ENCODE results near the gene KICS2. TPM values are rescaled to one million over a fixed set of nuclear protein-coding genes. Genes with fewer than 3 reads are reported as not detected.
"Not testable (repeated sequence)": the region's sequence is repeated elsewhere in the genome, so short reads cannot be mapped to it uniquely, and the experiment has no call there.

The KICS2 gene
- total RNA-seq, 1 donor from 2014 or later = 6.0 TPM

- no peak for DNase-seq
These were observed 9.9 kb downstream of the KICS2 start for GRCh38 chr12:64212119-64212746.

GRCh38 chr12:64207453-64207852 is 14.6 kb downstream of the KICS2 start:
- no peak for DNase-seq

DNA sequence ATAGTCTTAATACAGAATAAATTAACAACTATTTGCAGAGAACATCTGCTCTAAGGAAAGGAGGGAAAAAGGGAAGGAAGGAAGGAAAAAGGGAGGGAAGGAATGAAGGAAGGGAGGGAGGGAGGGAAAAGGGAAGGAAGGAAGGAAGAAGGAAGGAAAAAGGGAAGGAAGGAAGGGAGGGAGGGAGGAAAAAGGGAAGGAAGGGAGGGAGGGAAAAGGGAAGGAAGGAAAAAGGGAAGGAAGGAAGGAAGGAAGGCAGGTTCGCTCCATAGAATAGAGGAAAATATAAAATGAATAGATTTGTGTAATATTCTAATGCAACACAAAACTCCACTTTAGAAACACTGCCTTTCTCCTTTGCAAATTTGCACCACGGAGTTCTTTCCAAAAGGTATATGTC is 16.6 kb downstream of the KICS2 start:
- DNase-seq = no peak

DNA sequence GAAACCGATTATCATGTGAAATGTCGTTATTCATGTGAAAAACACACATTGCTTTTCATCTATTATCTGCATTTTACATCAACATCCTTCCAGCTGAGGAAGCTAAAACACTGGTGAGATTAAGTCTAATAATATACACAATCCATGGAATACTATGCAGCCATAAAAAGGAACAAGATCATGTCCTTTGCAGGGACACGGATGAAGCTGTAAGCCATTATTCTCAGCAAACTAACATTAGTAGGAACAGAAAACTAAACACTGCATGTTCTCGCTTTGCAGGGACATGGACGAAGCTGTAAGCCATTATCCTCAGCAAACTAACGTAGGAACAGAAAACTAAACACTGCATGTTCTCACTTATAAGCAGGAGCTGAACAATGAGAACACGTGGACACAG is 18.3 kb downstream of the KICS2 start:
- no peak for DNase-seq

GRCh38 chr12:64203036-64203435 is 19.1 kb downstream of the KICS2 start:
- no peak for DNase-seq

DNA sequence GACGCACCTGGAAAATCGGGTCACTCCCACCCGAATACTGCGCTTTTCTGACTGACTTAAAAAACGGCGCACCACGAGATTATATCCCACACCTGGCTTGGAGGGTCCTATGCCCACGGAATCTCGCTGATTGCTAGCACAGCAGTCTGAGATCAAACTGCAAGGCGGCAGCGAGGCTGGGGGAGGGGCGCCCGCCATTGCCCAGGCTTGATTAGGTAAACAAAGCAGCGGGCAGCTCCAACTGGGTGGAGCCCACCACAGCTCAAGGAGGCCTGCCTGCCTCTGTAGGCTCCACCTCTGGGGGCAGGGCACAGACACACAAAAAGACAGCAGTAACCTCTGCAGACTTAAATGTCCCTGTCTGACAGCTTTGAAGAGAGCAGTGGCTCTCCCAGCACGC is 26.3 kb downstream of the KICS2 start:
- not testable (repeated sequence) for DNase-seq

DNA sequence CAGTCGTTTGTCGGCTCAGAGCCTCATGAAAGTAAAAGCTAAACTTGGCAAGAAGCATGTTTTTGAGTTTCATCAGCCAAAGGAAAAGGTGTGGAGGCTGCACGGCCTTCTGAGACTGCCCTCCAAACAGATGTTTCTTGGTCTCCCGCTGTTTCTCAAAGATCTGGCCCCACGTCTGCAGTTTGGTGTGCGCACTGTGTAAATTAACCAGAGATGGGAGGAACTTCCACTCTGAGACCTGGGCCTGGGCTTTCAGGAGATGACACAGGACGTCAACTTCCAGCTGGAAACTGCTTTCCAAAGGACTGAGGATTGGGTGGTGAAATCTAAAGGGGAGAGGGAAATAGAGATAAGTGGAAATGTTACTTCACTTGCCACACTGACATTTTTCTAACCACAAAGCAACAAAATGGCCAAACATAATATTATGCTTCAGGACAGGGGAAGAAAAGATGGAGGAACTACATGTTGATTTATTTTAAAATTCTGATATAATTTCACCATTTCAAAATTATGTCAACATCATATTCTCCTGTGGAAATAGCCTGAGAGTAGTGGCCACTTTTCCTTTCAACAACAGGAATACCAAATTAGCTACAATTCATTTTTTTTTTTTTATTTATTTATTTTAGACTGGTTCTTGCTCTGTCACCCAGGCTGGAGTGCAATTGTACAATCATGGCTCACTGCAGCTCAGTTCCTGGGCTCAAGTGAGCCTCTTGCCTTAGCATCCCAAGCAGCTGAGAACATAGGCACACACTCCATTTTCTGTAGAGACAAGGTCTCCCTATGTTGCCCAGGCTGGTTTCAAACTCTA is 27.6 kb downstream of the KICS2 start:
- DNase-seq = no peak

GRCh38 chr12:64193931-64194330 is 28.2 kb downstream of the KICS2 start:
- DNase-seq = no peak

DNA sequence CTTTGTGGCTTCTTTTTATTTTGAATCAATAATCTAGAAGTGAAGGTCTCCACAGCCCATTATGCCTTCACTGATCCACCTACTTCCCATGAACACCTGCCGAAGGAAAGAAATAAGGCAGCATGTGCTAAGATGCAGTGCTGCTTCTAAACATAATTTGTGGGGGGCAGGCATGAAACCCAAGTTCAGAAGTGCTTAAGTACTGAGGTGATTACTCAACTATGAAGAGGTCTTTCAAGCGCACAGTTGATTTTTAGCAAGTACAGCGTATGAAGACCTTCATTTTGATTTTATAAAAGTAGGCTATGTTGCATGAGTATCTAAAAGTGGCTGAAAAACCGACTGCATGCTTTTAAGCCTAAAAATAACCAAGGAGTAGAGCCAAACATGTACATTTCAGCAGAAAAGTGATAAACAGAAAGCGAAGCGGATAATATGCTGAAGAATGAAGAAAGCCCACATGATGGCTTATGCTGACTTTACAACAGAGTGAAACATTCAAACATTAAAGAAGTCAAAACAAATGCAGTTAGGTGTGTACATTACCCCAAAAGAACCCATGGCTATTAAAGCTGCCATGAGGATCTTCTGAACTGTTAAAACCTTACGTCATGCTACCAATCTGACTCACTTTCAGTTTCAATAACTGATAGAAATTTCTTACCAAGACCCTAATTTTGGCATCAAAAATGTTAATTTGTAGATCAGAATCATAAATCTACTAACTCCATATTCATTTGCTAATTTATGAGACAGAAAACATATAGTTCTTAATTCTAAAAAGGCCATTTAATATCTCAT is 29.3 kb downstream of the KICS2 start:
- DNase-seq = no peak

DNA sequence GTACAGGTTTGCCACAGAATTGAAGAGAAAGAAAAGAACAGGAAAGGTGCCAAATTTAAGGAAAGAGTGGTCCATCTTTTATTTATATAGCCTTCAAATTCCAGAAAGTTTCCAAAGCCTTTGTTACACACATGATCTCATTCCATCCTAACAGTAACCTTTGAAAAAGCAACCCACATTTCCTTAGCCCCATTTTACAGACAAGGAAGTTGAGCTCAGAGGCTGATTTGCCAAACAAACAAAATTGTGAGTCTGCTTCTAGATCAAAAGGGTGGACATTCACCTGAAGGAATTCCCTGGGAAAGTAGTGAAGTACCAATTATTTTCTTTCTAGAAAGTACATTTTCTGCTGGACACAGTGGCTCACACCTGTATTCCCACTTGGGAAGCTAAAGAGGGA is 32.0 kb downstream of the KICS2 start:
- DNase-seq = no peak

DNA sequence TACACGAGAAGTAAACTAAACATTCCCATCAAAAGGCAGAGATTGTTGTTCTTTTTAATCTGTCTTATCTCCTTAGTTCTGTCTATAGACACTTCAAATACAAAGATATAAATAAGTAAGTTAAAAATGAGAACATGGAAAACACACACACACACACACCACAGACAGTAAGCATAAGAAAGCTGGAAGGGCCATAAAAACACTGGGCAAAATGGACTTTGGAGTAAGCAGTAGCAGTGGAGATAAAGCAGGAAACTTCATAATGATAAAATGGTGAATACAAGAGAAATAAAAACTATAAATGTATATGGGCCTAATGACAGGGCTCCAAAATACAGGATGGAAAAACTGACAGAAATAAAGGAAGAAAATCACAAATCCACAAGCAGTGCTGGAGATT is 32.6 kb downstream of the KICS2 start:
- DNase-seq = no peak

GRCh38 chr12:64187794-64188193 is 34.3 kb downstream of the KICS2 start:
- DNase-seq = no peak

DNA sequence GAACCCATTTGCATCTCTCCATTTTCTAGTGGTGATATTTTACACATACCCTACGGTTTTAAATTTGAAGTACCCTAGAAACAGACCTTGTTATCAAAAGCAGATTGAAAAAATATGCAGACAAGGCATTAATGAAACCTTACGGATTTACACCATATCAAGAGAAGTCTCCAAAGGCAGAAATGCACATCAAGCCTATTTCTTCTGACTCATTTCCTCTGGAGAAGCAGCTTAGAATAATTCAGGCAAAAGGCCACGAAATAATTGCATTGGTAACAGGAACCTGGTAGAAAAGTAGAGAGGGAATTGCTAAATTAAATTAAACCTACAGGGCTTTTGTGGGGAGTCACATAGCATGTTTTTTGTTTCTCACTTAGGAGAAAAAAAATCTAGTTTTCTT is 34.7 kb downstream of the KICS2 start:
- DNase-seq = peak; percentile 77

GRCh38 chr12:64186789-64187188 is 35.3 kb downstream of the KICS2 start:
- DNase-seq = no peak

GRCh38 chr12:64184216-64184615 is 37.9 kb downstream of the KICS2 start:
- DNase-seq = no peak

GRCh38 chr12:64181430-64182291 is 40.4 kb downstream of the KICS2 start:
- DNase-seq = peak; percentile 89

- peak; percentile 67 for DNase-seq
These were observed 41.1 kb downstream of the KICS2 start for GRCh38 chr12:64180951-64181350.

GRCh38 chr12:64178122-64178521 is 44.0 kb downstream of the KICS2 start:
- DNase-seq = peak; percentile 20

GRCh38 chr12:64177001-64177400 is 45.1 kb downstream of the KICS2 start:
- peak; percentile 69 for DNase-seq

DNA sequence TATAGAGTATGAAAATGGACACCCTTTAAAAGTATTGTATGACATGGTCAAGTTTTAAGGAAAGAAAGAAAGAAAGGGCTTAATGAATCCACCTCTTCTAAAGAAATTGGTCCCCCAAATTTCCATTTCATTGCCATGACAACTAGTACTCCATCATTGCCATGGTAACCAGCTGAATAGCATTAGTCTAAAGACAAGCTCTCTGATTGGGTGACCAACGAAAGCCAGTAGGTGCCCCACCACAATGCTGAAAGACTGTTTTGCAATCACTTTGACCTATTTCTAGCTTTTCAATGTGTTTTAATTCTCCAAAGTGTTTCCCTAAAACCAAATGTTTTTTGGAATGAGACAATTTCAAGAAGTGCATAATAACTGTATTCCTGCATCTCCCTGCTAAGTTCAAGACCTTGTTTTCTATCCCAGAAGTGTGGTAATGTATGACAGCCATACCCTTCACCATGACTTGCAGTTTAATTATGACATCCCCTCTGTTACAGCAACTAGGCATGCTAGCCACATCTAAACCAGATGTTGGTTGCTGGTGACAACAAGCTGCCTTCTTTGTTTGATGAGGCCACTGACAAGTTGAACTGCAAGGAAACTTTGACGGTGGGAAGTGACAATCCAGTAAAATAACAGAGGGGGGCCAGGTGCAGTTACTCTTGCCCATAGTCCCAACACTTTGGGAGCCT is 46.7 kb downstream of the KICS2 start:
- DNase-seq = no peak

GRCh38 chr12:64173456-64173855 is 48.6 kb downstream of the KICS2 start:
- no peak for DNase-seq
